SK-N-MC (cell line): Measurements from ENCODE around the gene TLE2.

ENCODE experiments used
- EZH2 ChIP-seq: fragments of 200-600 bp; sonication (generic); IDR thresholded peaks from one replicate; pipeline ENCODE4 v1.6.1; 2017; ENCODE audit warnings: antibody characterized with exemption
- POLR2AphosphoS5 ChIP-seq: IDR thresholded peaks from 2 replicates; pipeline ENCODE4 v1.6.1; 2012; ENCODE audit warnings: mild to moderate bottlenecking, low read depth, low read length, borderline replicate concordance

DNA sequence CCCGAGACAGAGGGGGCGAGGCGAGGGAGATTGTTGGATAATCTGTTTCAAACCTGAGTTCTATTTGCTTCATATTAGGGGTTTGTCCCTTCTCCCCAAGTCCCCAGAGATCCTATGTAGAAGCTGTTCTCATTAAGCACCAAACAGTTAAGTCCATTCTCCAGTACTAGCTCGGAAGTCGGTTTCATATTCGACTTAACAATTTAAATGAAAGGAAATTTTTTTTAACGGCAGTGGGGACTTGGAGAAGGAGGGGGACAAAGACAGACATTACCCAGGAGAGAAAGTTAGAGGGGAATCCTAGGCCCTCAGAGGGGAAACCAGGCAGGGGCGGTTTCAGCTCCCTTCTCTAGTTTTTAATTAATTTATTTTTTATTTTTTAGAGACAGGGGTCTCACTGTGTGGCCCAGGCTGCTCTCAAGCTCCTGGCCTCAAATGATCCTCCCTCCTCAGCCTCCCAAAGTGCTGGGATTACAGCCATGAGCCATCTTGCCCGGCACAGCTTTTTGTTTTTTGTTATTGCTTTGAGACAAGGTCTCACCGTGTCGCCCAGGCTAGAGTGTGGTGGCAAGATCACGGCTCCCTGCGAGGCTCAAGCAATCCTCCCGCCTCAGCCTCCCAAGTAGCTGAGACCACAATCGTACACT, 13.7 kb upstream of the TLE2 start:
- TF ChIP-seq EZH2, result no peak
- no peak for TF ChIP-seq POLR2AphosphoS5
